Activated T-cell treated with anti-CD3 and anti-CD28 coated beads, Interleukin-2, amount 50 U/mL, for 48 hours (primary cell): ENCODE results near the gene CA5A.

Experiments used
- DNase-seq, 2 experiments: peaks; one replicate each; pipeline ENCODE4 v3.0.0-alpha.2; 2020

The CA5A gene

DNA sequence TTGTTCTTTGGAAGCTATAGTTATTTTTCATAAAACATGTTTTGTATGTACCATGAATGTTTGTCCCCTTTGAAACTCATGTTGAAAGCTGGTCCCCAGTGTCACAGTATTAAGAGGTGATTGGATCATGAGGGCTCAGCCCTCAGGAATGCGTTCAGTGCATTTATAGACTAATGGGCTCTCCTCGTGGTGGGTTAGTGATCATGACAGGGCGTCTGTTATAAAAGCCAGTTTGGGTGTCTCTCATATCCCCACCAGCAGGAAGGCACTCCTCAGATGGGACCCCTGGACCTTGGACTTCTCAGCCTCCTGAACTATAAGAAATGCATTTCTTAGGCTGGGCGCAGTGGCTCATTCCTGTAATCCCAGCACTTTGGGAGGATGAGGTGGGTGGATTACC, 25.3 kb upstream of the CA5A start:
- DNase-seq = no peak

DNA sequence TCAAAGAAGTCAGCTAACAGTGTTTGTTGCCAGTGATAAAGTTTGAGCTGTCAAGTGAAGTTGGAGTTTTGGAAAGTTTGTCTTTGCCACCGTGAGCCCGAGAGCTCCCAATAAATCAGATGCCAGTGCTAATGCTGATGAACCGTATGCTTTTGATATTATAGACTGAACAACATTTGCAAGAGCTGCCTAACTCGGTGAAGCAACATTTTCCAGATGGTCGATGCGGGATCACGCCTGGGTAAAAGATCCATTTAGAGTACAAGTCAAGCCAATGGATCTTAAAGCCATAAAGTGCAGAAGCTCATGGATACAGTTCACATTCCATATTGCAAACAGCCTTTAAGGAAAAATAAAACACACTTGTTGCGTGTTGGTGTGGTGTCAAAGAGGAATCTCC, 24.5 kb upstream of the CA5A start:
- no peak for DNase-seq

DNA sequence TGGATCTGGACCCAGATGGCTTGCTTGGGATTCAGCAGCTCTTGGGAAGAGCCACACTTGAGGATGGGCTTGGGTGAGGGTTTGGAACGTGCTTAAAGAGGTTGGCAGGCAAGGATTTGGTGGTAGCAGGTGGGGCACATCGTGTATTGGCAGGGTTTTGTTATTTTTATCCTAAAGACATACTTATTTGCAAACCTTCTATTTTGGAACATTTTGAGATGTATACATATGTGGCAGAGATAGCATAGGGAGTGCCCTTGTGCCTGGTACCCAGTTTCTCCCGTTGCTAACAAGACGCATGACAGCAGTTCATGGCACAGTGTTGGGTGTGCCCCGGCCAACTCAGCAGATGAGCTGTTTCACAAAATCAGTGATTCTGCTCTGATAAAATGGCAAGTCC, 24.0 kb upstream of the CA5A start:
- no peak for DNase-seq

DNA sequence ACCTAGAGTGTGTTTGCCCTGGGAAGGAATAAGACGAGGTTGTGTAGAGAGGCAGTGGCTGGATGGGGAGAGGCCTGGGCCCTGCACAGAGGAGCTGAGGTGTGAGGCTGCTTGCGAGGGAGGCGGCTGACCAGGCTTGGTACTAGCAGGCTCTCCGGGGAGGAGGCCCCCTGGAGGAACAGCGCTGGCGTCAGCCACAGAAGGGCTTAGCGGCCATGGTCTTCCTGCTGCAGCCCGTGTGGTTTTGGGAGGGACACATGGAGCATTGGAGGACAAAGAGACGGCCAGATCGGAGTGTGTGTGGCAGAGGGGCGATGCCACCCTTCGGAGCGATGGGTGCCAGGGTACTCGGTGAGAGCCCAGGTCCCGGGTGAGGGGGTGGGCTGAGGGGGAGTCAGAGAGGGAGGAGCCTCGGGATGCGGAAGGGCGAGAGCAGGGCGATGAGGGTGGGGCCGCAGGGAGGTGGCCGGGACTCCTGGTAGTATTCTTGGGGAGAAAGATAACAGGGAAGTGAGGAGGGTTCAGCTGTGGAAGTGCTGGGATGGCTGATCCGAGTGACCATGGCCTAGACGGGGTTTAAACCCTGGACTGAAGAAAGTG, 23.2 kb upstream of the CA5A start:
- no peak for DNase-seq

DNA sequence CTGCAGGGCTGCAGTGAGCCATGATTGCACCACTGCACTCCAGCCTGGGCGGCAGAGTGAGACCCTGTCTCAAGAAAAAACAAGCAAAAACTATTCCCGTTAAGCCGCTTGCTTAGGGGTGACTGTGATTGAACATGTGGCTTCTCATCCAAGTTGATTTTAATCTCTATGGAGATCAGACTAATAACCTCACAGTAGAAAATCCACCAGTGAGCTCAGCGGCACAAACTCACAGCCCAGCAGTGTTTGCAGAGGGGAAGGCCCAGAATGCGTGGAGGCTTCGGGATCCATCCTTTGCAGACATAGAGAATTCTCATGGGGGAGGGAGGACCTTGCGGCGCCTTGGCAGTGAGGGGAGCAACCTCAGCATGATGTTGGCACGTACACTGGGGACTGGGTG, 22.3 kb upstream of the CA5A start:
- DNase-seq = no peak

DNA sequence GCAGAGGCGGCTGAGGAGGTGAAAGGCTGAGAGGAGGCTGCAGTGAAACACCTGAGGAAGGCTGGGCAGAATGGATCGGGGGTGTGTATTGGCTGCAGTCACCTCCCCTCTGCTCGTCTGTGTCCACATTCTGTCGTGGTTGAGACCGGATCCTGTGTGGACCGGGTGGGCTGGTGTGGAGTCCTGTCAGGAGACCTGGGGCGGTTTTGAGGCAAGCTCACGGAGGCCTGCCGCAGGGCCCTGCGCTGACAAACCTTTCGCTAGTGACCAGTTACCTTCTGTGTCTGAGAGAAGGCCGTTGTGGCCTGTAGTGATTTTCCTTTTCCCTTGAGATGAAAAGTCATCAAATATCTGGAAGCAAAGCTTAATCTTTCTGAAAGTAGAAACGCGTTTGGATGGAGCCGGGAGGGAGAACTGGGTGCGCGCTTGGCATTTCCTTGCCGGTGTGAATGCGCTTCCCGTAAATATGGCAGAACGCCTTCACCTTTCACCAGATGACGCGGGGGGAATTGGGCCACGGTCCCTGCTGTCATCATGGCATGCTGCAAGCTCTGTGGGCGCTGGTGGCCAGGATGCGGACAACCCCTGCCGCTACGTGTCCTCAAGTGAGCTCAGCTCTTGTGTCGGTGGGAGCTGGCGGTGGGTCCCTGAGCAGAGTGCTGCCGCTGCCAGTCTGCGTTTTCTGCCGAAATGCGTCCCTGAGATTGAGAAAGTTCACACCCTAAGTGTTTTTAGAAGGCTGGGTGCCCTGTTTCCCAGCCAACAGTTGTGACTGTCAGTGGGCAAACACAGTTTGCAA, 21.2 kb upstream of the CA5A start:
- DNase-seq = no peak

DNA sequence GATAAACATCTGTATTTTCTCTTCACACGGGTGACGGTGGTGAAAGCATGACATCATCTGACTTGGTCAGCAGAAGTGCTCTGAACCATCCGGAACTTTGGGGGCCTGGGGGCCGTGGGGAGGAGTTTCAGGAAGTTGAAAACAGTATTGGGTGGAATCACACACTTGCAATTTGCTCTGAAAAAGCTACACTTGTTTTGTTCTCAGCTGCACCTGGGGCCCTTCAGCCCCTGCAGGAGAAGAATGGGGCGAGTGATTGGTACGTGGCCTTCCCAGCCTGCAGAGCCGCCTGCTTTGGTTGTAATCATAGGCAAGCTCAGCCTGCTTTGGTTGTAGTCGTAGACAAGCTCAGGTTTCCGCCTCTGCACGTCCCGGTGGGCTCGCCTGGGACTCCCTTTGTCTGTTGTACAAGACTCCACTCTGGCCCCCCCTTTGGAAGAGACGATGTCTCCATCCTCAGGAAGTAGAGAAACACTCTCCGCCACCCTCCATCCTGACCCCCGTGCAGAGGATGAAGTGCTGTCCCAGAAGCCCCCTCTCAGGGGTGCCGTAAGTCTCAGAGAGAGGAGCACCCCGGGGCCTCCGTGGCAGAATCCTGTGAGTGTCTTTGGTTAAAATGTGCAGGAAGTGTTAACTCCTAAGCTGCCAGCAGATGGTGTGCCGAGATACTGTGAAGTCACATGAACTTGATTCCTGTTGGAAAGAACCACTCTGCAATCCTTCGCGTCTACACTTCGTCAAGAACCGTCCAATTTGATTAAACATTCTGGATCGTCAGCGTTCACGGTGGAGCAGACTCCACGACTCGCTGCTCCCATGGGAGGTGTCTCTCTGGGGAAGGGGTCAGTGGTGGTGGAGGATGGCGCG, 20.3 kb upstream of the CA5A start:
- peak; percentile 81 to 84 for DNase-seq

DNA sequence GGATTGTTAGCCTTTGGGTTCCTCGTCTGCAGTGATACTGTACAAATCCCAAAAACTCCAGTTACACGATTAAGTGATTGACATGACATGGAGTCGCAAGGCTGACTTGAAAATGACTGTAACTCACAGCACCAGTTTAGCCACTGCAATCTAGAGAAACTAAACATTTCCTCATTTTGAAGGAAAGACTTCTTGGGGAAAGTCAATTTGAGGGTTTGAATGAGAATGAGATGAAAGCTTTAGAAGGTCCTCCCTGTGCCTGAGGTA, 19.7 kb upstream of the CA5A start:
- no peak for DNase-seq

DNA sequence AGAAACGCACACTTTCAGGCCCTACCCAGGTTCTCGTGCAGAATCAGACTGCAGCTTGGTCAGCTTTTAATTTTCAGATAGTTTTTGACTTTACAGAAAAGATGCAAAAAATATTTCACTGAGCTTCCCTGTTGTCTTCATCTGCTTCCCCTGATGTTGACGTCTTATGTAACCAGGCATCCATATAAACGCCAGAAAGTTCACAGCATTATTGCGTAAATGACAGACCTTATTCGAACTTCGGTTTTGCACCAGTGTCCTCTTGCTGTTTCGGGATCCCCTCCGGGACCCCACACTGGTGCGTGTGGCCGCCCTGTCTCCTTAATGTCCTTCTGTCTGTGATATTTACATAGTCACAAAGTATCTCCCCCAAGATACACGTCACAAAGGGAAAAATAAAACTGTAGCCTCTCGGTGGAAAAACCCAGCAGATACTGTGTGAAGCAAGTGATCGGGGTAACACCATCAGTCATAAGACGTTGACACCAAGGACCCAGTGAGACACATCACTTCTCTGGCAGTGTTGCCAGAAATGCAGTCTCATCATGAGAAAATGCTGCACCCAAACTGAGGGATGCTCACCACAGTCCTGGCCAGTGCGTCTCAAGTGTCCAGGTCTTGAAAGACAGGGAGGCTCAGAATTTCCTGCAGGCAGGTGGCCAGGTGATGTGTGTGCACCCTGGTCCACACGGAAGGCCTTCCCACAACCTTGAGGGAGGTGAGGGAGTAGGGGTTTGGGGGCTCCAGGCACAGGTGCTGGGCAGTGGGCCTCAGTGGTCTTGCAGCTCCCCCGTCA, 19.2 kb upstream of the CA5A start:
- peak; percentile 42 to 43 for DNase-seq

DNA sequence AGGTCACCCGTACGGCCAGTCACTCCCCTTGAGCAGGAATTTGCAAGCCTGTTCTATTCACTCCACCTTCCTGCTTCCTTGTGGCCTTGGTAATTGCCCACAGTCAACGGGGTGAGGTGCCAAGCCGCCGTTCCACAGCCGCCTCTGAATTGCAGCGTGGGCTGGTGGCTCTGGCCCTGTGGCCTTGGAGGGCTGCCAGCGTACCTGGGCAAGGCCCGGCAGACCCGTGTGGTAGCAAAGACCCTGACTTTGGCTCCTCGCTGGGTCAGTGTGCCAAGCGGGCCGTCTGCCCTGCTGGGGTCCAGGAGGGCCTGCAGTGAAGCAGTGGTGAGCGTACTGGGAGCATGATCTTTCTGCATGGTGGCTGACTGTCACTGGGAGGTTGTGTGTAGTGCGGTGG, 18.5 kb upstream of the CA5A start:
- no peak for DNase-seq

DNA sequence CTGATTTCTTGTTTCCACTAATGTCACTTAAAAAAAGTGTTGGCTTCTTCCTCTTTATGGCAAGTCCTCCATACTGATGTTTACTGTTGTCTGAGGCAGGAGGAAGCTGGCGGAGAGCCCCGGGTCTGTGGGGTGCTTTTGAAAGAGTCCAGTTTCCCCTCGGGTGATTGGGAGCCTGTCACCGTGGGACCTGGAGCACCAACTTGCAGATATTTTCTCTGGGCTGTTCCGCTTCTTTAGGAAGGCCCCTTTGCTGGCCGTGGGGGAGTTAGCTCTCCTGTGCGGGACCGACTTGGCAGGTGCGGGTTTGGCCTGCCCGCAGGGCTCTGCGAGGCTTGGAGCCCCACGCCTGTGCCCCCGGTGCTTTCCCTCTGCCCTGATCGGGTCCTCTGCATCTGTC, 18.0 kb upstream of the CA5A start:
- DNase-seq = no peak

DNA sequence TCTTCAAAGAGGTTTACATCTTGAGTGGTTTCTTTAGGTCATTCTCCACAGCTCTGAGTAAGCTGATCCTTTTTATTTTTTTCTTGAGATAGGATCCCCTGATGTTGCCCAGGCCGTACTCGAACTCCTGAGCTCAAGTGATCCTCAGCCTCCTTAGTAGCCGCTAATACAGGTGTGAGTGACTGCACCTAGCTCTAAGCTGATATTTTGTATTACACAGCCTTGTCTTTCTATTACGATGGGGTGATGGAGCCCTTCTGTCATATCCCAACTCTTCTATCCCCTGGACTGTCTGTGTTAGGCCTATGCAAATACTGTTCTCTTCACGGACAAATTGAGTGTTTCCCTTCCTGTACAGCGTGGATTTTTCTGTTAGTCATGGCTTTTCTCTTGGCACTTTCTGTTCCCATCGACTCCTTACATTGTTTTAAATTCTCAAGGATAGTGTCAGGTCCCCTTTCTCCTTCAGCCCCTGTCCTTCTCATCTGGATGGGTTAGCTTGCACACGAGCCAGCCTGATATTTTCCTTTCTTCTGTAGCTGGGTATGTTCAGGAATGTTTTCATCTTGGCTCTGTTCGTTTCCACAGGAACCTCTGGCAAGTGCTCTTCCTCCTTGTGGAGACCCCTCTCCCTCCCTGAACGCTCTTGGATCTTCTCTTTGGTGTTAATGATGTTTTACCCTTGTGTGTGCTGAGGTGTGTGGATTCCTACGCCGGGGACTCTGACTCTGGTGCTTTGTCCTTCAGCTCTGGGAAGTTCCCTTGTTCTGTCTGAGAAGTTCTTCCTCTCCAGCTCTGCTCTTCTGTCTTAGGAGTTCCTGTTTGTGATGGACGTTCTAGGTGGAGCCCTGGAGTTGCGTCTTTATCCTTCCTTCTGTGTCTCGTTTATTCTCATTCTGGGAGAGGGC, 17.2 kb upstream of the CA5A start:
- DNase-seq = no peak

DNA sequence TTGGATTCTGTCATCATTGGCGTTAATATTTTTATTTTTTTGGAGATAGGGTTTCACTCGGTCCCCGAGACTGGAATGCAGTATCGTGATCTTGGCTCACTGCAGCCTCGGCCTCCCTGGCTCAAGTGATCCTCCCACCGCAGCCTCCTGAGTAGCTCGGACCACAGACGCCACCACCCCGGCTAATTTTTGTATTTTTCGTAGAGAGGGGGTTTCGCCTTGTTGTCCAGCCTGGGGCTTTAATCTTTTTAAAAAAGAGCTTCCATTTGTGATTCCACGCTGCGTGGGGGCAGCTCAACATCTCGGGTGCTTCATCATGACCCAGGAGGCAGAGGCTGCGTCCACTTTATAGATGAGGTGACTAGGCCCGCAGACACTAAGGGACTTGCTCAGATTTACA, 16.4 kb upstream of the CA5A start:
- DNase-seq = no peak

DNA sequence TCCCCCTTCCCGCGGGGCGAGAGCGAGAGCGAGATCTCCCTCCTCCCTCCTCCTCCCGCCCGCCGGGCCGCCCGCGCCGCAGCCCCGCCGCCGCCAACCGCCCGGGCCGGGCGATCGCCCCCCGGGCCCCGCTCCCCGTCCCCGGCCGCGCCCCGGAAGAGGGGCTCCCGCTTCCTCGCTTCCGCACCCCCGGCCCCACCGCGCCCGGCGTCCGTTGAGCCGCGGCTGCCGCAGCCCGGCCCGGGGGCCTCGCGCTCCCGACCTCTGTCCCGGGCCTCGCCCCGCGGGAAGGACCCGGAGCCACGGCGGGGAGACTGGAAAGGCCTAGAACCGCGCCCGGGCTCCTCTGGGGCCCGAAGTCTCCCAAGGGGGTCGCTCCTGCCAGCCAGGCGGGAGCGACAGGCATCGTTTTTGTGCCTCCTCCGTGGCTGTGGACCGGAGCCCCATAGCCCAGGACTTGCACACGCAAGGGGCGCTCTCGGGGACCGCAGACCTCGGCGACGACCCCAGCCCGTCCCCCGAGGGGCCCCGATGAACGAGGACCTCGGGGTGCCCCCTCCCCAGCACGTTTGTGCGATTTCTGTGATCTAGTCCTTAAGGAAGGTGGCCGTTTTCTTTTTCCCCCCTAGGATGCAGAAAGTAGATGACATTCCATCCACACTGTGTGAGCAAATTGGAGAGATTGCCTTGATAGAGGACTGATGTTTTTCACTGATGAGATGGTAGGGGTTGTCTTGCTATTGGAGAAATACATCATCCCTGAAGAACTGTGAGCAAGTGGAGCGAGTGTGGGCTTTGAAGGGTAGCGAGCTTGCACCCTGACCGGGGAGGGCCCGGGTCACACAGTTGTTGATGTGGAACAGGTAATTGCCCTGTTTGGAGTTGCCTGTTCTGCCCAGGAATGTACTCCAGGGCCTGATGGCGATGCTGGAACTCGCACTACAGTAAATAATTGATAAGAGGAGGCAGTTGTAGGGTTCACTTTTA, 15.5 kb upstream of the CA5A start:
- DNase-seq = peak in 1 of 2 experiments; percentile 44

DNA sequence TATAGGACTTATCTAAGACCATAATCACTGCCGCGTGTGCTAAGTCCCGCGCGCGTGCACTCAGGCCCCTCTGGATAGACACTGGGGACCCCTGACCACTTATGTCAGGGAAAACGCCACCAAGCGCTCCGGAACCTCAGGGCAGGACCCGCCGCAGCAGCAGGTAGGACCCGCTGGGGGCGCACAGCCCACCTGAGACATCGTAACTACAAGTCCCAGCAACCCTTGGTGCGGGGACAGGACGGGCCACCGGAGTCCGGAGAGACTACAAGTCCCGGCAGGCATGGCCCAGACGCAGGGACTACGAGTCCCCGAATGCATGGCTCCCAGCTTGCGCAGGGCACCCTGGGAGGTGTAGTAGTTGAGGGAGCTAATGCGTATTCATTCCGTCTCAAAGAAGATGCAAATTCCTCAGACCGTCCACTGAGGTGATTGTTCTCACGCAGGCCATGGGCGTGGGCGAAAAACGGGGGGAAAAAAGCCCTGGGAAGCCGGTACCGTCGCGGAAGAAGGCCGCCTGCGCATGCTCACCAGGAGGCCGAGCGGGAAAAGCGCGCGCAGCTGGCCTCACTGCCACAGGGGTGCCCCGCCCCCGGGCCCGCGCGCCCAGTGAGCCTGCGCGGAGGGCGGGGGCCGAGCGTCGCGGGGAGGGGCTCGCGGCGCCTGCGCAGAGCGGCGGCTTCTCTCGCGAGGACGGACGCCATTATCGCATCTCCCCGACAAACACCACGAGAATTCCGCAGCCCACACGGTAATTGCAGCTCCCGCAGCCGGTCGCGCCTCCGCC, 14.6 kb upstream of the CA5A start, which contains the start of gene BANP:
Gene BANP, plus strand, starts transcription at position 670 of the 787 bp plus-strand sequence. CDS start 23,682 bp downstream, outside the sequence.
- DNase-seq = peak; percentile 95 to 96

DNA sequence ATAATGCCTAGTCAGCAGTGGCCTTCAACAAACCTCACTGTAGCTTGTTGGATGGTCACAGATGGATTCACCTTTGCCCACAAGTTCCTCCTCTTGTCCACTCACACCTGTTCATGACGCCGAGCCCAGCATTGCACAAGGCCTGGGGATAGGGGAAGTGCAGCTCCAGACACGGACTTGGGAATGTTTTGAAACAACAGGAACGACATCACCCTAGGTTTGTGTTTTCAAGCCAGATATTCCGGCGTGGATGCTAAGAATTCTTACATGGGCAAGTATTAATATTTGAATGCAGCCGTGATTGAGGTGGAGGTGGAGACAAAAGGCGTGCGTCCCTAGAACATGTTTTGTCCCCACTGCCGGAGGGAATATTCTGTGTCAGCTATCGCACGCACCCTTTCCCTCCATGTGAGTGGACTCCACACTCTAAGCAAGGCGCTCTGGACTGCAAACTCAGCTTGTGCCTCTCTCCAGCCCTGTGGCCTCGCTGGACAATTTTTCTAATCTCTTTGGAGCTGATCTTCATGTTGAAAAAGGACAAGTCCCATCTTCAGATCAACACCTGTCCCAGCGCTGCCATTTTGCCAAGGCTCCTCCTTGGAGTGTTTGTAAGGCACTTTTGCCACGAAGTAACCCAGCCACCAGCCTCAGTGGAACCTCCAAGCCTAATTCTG, 12.9 kb upstream of the CA5A start:
- DNase-seq = no peak

DNA sequence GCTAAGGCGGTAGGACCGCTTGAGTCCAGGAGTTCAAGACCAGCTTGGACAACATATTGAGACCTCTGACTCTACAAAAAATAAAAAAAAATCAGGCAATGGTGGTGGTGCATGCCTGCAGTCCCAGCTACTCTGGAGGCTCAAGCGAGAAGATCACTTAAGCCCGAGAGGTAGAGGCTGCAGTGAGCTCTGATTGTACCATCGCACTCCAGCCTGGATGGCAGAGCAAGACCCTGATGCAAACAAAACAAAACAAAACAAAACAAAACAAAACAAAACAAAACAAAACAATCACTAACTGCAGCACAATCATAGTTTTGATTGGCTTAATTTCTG, 12.4 kb upstream of the CA5A start:
- DNase-seq = no peak

DNA sequence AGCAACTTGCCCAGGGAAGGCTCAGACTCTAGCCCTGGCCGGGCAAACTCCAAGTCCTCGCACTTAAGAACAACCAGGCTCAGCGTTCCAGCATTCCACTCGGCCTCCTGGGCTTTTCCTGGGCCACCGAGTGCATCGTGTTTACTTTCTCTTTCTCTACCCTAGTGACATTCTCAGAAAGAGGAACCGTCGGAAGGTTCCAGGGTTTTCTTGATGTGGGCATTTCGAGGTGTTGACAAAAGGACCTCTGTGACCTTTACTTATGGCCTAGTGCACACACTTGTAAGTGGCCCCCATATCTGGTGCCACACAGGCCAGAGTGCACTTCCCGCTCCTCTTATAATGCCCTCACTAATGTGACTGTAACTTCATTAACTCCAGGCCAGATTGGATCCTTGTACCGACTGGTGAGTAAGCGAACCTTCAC, 11.8 kb upstream of the CA5A start:
- no peak for DNase-seq

DNA sequence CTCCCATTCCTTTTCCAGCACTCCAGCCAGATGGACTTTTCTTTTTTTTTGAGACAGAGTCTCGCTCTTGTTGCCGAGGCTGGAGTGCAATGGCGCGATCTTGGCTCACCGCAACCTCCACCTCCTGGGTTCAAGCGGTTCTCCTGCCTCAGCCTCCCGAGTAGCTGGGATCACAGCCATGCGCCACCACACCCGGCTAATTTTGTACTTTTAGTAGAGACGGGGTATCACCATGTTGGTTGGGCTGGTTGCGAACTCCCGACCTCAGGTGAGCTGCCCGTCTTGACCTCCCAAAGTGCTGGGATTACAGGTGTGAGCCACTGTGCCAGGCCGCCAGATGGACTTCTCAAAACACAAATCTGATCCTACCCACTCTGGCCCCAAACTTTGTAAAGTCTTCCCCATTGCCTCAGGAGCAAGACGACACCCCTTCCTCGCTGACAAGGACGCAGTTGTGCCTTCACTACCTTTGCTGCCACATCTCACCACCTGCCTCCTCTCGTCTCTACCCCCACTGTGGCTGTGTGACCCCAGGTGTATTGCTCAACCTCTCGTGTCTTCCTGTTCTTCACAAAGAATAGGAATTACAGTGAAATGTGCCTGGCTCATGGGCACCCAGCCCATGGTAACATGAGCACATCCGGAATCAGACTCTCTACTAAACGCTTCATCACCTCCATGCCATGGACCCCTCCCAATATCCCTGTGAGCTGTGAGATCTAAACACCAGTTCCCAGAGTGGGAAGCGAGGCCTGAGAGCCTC, 11.2 kb upstream of the CA5A start:
- no peak for DNase-seq
